Measurements from ENCODE around the gene AMIGO2. TPM values are rescaled to one million over a fixed set of nuclear protein-coding genes. Genes with fewer than 3 reads are reported as not detected.

The AMIGO2 gene
- total RNA-seq, 1 experiment from 2014 or later: 6.5 TPM

DNA sequence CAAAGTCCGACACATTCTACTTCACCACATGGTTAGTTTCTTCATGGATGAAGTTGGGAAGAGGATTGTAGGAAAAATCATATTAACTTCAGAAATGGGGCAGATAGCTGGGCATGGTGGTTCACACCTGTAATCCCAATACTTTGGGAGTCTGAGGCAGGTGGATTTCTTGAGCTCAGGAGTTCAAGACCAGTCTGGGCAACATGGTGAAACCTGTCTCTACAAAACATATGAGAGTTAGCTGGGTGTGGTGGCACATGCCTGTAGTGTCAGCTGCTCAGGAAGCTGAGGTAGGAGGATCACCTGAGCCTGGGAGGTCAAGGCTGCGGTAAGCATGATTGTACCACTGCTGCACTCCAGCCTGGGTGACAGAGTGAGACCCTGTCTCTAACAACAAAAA, 49.9 kb downstream of the AMIGO2 start (continued):
- TF ChIP-seq, protein P1, sequence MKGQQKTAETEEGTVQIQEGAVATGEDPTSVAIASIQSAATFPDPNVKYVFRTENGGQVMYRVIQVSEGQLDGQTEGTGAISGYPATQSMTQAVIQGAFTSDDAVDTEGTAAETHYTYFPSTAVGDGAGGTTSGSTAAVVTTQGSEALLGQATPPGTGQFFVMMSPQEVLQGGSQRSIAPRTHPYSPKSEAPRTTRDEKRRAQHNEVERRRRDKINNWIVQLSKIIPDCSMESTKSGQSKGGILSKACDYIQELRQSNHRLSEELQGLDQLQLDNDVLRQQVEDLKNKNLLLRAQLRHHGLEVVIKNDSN (CRISPR knock-in tag; IDR thresholded peaks at IDR 0.05): no peak
- TF ChIP-seq, protein P2, sequence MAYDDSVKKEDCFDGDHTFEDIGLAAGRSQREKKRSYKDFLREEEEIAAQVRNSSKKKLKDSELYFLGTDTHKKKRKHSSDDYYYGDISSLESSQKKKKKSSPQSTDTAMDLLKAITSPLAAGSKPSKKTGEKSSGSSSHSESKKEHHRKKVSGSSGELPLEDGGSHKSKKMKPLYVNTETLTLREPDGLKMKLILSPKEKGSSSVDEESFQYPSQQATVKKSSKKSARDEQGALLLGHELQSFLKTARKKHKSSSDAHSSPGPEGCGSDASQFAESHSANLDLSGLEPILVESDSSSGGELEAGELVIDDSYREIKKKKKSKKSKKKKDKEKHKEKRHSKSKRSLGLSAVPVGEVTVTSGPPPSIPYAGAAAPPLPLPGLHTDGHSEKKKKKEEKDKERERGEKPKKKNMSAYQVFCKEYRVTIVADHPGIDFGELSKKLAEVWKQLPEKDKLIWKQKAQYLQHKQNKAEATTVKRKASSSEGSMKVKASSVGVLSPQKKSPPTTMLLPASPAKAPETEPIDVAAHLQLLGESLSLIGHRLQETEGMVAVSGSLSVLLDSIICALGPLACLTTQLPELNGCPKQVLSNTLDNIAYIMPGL (CRISPR knock-in tag; IDR thresholded peaks at IDR 0.05): no peak

DNA sequence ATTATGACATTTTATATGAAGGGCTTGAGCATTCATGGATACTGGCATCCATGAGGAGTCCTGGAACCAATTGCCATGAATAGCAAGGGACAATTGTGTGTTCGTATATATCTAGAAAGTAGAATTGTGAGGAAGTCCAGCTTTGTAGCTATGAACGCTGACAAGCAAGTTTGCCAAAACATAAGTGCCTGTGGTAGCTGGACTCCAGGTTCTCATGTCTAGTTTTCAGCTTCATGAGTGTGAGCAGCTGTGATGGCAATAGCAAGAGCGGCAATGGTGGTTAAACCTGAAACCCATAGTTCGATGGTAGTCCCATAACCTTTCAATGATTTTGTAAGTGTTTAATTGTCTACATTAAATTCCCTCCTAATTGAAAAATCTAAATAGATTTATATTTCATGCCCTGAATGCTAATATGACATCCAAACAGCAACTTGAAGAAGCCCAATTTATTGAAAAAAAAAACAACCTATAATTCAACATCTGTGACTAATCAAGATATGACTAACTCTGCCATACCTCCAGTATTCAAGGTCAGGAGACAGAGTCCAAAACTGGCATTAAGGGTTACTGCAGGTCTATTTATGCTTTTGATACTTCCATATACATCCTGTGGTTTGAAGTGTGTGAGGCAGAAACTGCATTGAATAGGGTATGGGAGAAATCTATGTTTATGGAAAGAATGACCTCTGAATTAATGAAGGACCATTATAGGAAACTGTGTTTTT, 50.6 kb downstream of the AMIGO2 start:
- DNase-seq (ENCODE audit: low spot score): no peak
- Mint-ChIP-seq H3K27me3 (ENCODE audit: low read depth) (peaks cover 6% of the 10 kb centered on the region; the same call in 1 of the 2 replicates), H3K4me3 (no peak overlapping the region), H3K27ac (no peak overlapping the region), H3K36me3 (no peaks in the 10 kb centered on the region), H3K9me3 (no peaks in the 10 kb centered on the region), H3K4me1 (peaks cover 16% of the 10 kb centered on the region)
- TF ChIP-seq CBFB (CRISPR knock-in tag; IDR thresholded peaks at IDR 0.05; ENCODE audit: low read depth) (no peak), TP53 (CRISPR knock-in tag; IDR thresholded peaks at IDR 0.05) (no peak), ELF4 (CRISPR knock-in tag; IDR thresholded peaks at IDR 0.05; ENCODE audit: low read depth) (no peak), CREB1 (CRISPR knock-in tag; IDR thresholded peaks at IDR 0.05) (no peak), ZNF396 (CRISPR knock-in tag; IDR thresholded peaks at IDR 0.05; ENCODE audit: borderline replicate concordance) (no peak), GABPB1 (CRISPR knock-in tag; IDR thresholded peaks at IDR 0.05) (no peak), NFATC4 (CRISPR knock-in tag; IDR thresholded peaks at IDR 0.05) (no peak)
- TF ChIP-seq, protein P3, sequence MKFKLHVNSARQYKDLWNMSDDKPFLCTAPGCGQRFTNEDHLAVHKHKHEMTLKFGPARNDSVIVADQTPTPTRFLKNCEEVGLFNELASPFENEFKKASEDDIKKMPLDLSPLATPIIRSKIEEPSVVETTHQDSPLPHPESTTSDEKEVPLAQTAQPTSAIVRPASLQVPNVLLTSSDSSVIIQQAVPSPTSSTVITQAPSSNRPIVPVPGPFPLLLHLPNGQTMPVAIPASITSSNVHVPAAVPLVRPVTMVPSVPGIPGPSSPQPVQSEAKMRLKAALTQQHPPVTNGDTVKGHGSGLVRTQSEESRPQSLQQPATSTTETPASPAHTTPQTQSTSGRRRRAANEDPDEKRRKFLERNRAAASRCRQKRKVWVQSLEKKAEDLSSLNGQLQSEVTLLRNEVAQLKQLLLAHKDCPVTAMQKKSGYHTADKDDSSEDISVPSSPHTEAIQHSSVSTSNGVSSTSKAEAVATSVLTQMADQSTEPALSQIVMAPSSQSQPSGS (CRISPR knock-in tag; IDR thresholded peaks at IDR 0.05; ENCODE audit: borderline replicate concordance, low read depth): no peak
- TF ChIP-seq, protein P4, sequence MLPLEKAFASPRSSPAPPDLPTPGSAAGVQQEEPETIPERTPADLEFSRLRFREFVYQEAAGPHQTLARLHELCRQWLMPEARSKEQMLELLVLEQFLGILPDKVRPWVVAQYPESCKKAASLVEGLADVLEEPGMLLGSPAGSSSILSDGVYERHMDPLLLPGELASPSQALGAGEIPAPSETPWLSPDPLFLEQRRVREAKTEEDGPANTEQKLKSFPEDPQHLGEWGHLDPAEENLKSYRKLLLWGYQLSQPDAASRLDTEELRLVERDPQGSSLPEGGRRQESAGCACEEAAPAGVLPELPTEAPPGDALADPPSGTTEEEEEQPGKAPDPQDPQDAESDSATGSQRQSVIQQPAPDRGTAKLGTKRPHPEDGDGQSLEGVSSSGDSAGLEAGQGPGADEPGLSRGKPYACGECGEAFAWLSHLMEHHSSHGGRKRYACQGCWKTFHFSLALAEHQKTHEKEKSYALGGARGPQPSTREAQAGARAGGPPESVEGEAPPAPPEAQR (CRISPR knock-in tag; IDR thresholded peaks at IDR 0.05): no peak
- TF ChIP-seq, protein P5, sequence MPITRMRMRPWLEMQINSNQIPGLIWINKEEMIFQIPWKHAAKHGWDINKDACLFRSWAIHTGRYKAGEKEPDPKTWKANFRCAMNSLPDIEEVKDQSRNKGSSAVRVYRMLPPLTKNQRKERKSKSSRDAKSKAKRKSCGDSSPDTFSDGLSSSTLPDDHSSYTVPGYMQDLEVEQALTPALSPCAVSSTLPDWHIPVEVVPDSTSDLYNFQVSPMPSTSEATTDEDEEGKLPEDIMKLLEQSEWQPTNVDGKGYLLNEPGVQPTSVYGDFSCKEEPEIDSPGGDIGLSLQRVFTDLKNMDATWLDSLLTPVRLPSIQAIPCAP (CRISPR knock-in tag; IDR thresholded peaks at IDR 0.05): no peak
- TF ChIP-seq, protein P6, sequence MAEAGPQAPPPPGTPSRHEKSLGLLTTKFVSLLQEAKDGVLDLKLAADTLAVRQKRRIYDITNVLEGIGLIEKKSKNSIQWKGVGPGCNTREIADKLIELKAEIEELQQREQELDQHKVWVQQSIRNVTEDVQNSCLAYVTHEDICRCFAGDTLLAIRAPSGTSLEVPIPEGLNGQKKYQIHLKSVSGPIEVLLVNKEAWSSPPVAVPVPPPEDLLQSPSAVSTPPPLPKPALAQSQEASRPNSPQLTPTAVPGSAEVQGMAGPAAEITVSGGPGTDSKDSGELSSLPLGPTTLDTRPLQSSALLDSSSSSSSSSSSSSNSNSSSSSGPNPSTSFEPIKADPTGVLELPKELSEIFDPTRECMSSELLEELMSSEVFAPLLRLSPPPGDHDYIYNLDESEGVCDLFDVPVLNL (CRISPR knock-in tag; IDR thresholded peaks at IDR 0.05; ENCODE audit: borderline replicate concordance, low read depth): no peak
- no peak for ATAC-seq
- CTCF ChIA-PET: no interaction called here
- POLR2A ChIA-PET: no interaction called here

DNA sequence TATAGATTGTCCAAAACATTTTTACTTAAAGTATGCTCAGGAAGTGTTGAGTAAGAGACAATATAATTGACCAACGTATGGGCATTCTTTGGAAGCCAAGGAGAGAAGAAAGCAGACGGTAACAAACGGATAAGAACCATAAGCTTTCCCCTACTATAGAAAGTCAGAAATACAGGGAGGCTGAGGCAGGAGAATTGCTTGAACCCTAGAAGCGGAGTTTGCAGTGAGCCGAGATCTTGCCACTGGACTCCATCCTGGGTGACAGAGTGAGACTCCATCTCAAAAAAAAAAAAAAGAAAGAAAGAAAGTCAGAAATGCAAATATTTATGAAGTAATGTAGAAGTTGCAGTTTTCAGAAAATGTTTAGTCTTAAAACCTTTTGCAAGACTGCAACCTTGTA, 51.6 kb downstream of the AMIGO2 start:
- H3K27me3 Mint-ChIP-seq (ENCODE audit: low read depth): peaks cover 6% of the 10 kb centered on the region; the same call in 1 of the 2 replicates
- ChIA-PET CTCF (no interaction called here), POLR2A (no interaction called here)
- no peaks in the 10 kb centered on the region for H3K9me3 Mint-ChIP-seq
- ATAC-seq: no peak
- DNase-seq (ENCODE audit: low spot score): no peak
- peaks cover 7% of the 10 kb centered on the region for H3K4me1 Mint-ChIP-seq
- no peak overlapping the region for H3K4me3 Mint-ChIP-seq
- no peak overlapping the region for H3K27ac Mint-ChIP-seq
- no peaks in the 10 kb centered on the region for H3K36me3 Mint-ChIP-seq
- TF ChIP-seq GTF2I (CRISPR knock-in tag; conservative IDR thresholded peaks at IDR 0.05) (no peak), ZNF121 (CRISPR knock-in tag; IDR thresholded peaks at IDR 0.05) (no peak), SMAD4 (CRISPR knock-in tag; IDR thresholded peaks at IDR 0.05) (no peak), FOXJ3 (CRISPR knock-in tag; IDR thresholded peaks at IDR 0.05; ENCODE audit: borderline replicate concordance) (no peak), TP53 (CRISPR knock-in tag; IDR thresholded peaks at IDR 0.05) (no peak), ZNF423 (CRISPR knock-in tag; IDR thresholded peaks at IDR 0.05) (no peak)
- TF ChIP-seq, protein P7, sequence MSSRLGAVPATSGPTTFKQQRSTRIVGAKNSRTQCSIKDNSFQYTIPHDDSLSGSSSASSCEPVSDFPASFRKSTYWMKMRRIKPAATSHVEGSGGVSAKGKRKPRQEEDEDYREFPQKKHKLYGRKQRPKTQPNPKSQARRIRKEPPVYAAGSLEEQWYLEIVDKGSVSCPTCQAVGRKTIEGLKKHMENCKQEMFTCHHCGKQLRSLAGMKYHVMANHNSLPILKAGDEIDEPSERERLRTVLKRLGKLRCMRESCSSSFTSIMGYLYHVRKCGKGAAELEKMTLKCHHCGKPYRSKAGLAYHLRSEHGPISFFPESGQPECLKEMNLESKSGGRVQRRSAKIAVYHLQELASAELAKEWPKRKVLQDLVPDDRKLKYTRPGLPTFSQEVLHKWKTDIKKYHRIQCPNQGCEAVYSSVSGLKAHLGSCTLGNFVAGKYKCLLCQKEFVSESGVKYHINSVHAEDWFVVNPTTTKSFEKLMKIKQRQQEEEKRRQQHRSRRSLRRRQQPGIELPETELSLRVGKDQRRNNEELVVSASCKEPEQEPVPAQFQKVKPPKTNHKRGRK (CRISPR knock-in tag; IDR thresholded peaks at IDR 0.05; ENCODE audit: borderline replicate concordance): no peak
- TF ChIP-seq, protein P8, sequence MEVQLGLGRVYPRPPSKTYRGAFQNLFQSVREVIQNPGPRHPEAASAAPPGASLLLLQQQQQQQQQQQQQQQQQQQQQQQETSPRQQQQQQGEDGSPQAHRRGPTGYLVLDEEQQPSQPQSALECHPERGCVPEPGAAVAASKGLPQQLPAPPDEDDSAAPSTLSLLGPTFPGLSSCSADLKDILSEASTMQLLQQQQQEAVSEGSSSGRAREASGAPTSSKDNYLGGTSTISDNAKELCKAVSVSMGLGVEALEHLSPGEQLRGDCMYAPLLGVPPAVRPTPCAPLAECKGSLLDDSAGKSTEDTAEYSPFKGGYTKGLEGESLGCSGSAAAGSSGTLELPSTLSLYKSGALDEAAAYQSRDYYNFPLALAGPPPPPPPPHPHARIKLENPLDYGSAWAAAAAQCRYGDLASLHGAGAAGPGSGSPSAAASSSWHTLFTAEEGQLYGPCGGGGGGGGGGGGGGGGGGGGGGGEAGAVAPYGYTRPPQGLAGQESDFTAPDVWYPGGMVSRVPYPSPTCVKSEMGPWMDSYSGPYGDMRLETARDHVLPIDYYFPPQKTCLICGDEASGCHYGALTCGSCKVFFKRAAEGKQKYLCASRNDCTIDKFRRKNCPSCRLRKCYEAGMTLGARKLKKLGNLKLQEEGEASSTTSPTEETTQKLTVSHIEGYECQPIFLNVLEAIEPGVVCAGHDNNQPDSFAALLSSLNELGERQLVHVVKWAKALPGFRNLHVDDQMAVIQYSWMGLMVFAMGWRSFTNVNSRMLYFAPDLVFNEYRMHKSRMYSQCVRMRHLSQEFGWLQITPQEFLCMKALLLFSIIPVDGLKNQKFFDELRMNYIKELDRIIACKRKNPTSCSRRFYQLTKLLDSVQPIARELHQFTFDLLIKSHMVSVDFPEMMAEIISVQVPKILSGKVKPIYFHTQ (CRISPR knock-in tag; IDR thresholded peaks at IDR 0.05): no peak
